ENCODE data around the gene TAOK2. TPM values are rescaled to one million over a fixed set of nuclear protein-coding genes. Genes with fewer than 3 reads are reported as not detected.
"Not testable (repeated sequence)": the region's sequence is repeated elsewhere in the genome, so short reads cannot be mapped to it uniquely, and the experiment has no call there.

Gene TAOK2
- total RNA-seq, 2 donors from 2014 or later: 31.1 to 58.3 TPM

DNA sequence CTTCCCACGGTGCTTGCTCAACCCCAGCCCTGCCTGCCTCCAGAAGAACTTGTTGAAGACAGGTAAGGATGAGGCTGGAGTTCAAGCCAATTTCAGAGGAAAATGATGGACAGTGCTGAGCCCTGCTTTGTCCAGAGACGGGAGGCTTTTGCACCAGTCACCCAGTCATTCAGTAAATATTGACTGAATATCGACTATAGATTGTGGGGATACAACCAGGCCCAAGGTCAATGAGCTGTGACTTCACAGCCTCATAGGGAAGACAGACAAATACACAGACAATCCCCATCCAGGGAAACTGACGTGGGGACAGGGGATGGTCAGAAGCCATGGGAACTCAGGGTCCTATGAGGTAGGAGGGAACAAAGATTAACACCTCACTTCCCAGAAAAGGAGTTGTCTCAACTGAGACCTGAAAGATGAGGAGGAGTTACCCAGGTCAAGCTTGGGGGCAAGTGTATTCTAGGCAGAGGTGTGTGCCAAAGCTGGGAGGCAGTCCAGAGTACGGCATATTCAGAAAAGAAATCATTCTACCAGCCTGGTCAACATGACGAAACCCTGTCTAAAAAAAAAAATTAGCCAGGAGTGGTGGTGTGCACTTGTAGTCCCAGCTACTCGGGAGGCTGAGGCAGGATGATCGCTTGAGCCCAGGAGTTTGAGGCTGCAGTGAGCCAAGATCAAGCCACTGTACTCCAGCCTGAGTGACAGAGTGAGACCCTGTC lies 43.0 kb downstream of the TAOK2 start:
- DNase-seq: no peak
- intact Hi-C loops (cut with DNase I): no loop called here
- WGBS, 2 donors: 56 to 60% methylated on average over 8 of the region's 8 CpGs

GRCh38 chr16:30017277-30017656 lies 43.6 kb downstream of the TAOK2 start:
- Histone ChIP-seq H3K9me3 (no peaks in the 10 kb centered on the region), H3K27me3 (no peaks in the 10 kb centered on the region), H3K36me3 (replicated peaks in 1 of 2; ENCODE audit: insufficient read depth in 1 of 2, low read depth in 2 of 2) (no peaks in the 10 kb centered on the region), H3K4me3 (no peak overlapping the region), H3K4me1 (peaks cover 14% of the 10 kb centered on the region), H3K27ac (no peak overlapping the region)
- no peak for TF ChIP-seq CTCF (IDR thresholded peaks at IDR 0.05)
- TF ChIP-seq POLR2A (IDR thresholded peaks at IDR 0.05): no peak
- DNase-seq (no peak), ATAC-seq (no peak)
- 95 to 97% methylated on average over 2 of the region's 2 CpGs for WGBS, 2 donors
- intact Hi-C loops (cut with DNase I): no loop called here

More for the DNA sequence above, 43.0 kb downstream of the TAOK2 start:
- Histone ChIP-seq H3K9me3 (no peaks in the 10 kb centered on the region), H3K27me3 (peaks cover 0 to under 1% of the 10 kb centered on the region in 2 donors), H3K36me3 (replicated peaks in 1 of 2; ENCODE audit: insufficient read depth in 1 of 2, low read depth in 2 of 2) (no peaks in the 10 kb centered on the region), H3K27ac (no peak overlapping the region), H3K4me3 (no peak overlapping the region), H3K4me1 (peaks cover 12% of the 10 kb centered on the region)
- no peak for ATAC-seq
- TF ChIP-seq POLR2A (IDR thresholded peaks at IDR 0.05) (no peak), CTCF (IDR thresholded peaks at IDR 0.05) (no peak)

GRCh38 chr16:30017937-30018336 lies 44.3 kb downstream of the TAOK2 start:
- H3K36me3 ChIP-seq (replicated peaks in 1 of 2; ENCODE audit: insufficient read depth in 1 of 2, low read depth in 2 of 2); H3K27ac ChIP-seq; intact Hi-C loops (cut with DNase I); H3K4me3 ChIP-seq; DNase-seq; ATAC-seq; H3K27me3 ChIP-seq; H3K9me3 ChIP-seq: not testable (repeated sequence)
- peaks cover 14% of the 10 kb centered on the region for H3K4me1 ChIP-seq
- WGBS, 2 donors: 72 to 76% methylated on average over 4 of the region's 4 CpGs

GRCh38 chr16:30018731-30019158 lies 45.1 kb downstream of the TAOK2 start:
- ATAC-seq (no peak), DNase-seq (no peak)
- Histone ChIP-seq H3K4me3 (no peak overlapping the region), H3K27ac (no peak overlapping the region), H3K27me3 (no peaks in the 10 kb centered on the region), H3K4me1 (peaks cover 14% of the 10 kb centered on the region), H3K9me3 (no peaks in the 10 kb centered on the region), H3K36me3 (replicated peaks in 1 of 2; ENCODE audit: insufficient read depth in 1 of 2, low read depth in 2 of 2) (no peaks in the 10 kb centered on the region)
- 59 to 60% methylated on average over 4 of the region's 4 CpGs for WGBS, 2 donors
- TF ChIP-seq CTCF (IDR thresholded peaks at IDR 0.05) (no peak), POLR2A (IDR thresholded peaks at IDR 0.05) (no peak)
- intact Hi-C loops (cut with DNase I): no loop called here

GRCh38 chr16:30022887-30023286 lies 49.2 kb downstream of the TAOK2 start, which contains the start of gene C16orf92:
TSS of gene C16orf92 (plus strand) at chr16:30023198. CDS start at chr16:30023341, 143 bp downstream.
- WGBS, 2 donors: 58 to 67% methylated on average over 6 of the region's 6 CpGs
- intact Hi-C loops (cut with DNase I): loop anchor here (10.0 kb wide), 1 partner anchor 328 kb away; no protein-coding TSS in a partner anchor

More at GRCh38 chr16:30022887-30023286, 49.2 kb downstream of the TAOK2 start, which contains the start of gene C16orf92:
- Histone ChIP-seq H3K36me3 (replicated peaks in 1 of 2; ENCODE audit: insufficient read depth in 1 of 2, low read depth in 2 of 2) (no peaks in the 10 kb centered on the region), H3K27me3 (peaks cover 0 to 10% of the 10 kb centered on the region in 2 donors), H3K4me3 (no peak within 1 kb of the TSS), H3K9me3 (no peaks in the 10 kb centered on the region), H3K27ac (no peak within 1 kb of the TSS), H3K4me1 (peaks cover 14% of the 10 kb centered on the region)
- ATAC-seq: no peak
- DNase-seq: no peak
- no peak for TF ChIP-seq CTCF (IDR thresholded peaks at IDR 0.05)
